OCI-LY7 (cell line): Measurements from ENCODE around the gene SLC22A12. TPM values are rescaled to one million over a fixed set of nuclear protein-coding genes. Genes with fewer than 3 reads are reported as not detected.

Source experiments
- BruUV-seq: library from RNA; stranded (reverse); fragments of 400-500 nt; replicated peaks from 2 replicates; lab custom pipeline; 2021; lab: Mats Ljungman, UMichigan
- CTCF ChIA-PET: fragments of 300-600 bp; sonication (Branson Sonifier 250); formaldehyde crosslinking; loops from one replicate; lab custom pipeline; 2022; ENCODE audit warnings: antibody characterized with exemption; ENCODE audit not compliant: unreplicated experiment; lab: Charles Lee
- POLR2A ChIA-PET: fragments of 300-600 bp; sonication (Branson Sonifier 250); formaldehyde crosslinking; loops from one replicate; lab custom pipeline; 2022; ENCODE audit warnings: antibody characterized with exemption; lab: Charles Lee
- DNase-seq: peaks from one replicate; pipeline ENCODE4 v3.0.0-alpha.2; 2015; ENCODE audit warnings: low spot score
- H2AFZ ChIP-seq: fragments of 200-600 bp; sonication (generic), shearing (Covaris generic); 2 replicates; pipeline ENCODE4 v1.6.1; 2014; ENCODE audit warnings: mild to moderate bottlenecking, antibody characterized with exemption, low read length, moderate library complexity
- H3K27ac ChIP-seq: fragments of 200-600 bp; sonication (generic); 2 replicates; pipeline ENCODE4 v1.5.1; 2014; ENCODE audit warnings: mixed run types, low read depth, mild to moderate bottlenecking, moderate library complexity, low read length, inconsistent platforms; ENCODE audit not compliant: poor library complexity, severe bottlenecking
- H3K36me3 ChIP-seq: fragments of 200-600 bp; sonication (generic); 2 replicates; pipeline ENCODE4 v1.6.1; 2014; ENCODE audit warnings: mild to moderate bottlenecking, antibody characterized with exemption, low read length, moderate library complexity, mixed read lengths; ENCODE audit not compliant: insufficient read depth
- H3K4me1 ChIP-seq: fragments of 200-600 bp; sonication (generic); 2 replicates; pipeline ENCODE4 v1.5.1; 2014; ENCODE audit warnings: mild to moderate bottlenecking, low read length; ENCODE audit not compliant: insufficient read depth, poor library complexity, severe bottlenecking
- H3K4me2 ChIP-seq: fragments of 200-600 bp; sonication (generic); 2 replicates; pipeline ENCODE4 v1.6.1; 2014; ENCODE audit warnings: mild to moderate bottlenecking, low read length
- H3K4me3 ChIP-seq: fragments of 200-600 bp; sonication (generic); 2 replicates; pipeline ENCODE4 v1.5.1; 2014; ENCODE audit warnings: mild to moderate bottlenecking, low read depth, low read length; ENCODE audit not compliant: poor library complexity, severe bottlenecking
- H3K79me2 ChIP-seq: fragments of 200-600 bp; sonication (generic); 2 replicates; pipeline ENCODE4 v1.6.1; 2016; ENCODE audit warnings: low read depth, mild to moderate bottlenecking, low read length, moderate library complexity, mixed read lengths; ENCODE audit not compliant: insufficient read depth
- H3K9me2 ChIP-seq: fragments of 200-600 bp; sonication (generic); 2 replicates; pipeline ENCODE4 v1.6.1; 2016; ENCODE audit warnings: mild to moderate bottlenecking, low read length, mixed read lengths; ENCODE audit not compliant: insufficient read depth
- H3K9me3 ChIP-seq: fragments of 200-600 bp; sonication (generic); 2 replicates; pipeline ENCODE4 v1.6.1; 2014; ENCODE audit warnings: mild to moderate bottlenecking, mixed run types, low read length, mixed read lengths
- H4K20me1 ChIP-seq: fragments of 200-600 bp; sonication (generic); 2 replicates; pipeline ENCODE4 v1.6.1; 2014; ENCODE audit warnings: mild to moderate bottlenecking, antibody characterized with exemption, low read length, moderate library complexity, mixed read lengths; ENCODE audit not compliant: insufficient read depth
- EZH2phosphoT487 ChIP-seq: fragments of 200-600 bp; sonication (generic); IDR thresholded peaks from 2 replicates; pipeline ENCODE4 v1.6.1; 2018; ENCODE audit warnings: low read depth, borderline replicate concordance, mild to moderate bottlenecking, mixed run types, antibody characterized with exemption, low read length, moderate library complexity, mixed read lengths
- intact Hi-C: fragments of 100-400 bp; cut with micrococcal nuclease; formaldehyde crosslinking; loops from one replicate; pipeline ENCODE4 v1.10.0; 2022; ENCODE audit not compliant: unreplicated experiment
- total RNA-seq, 2 experiments: library from RNA; depleted of rRNA in 1 of 2; stranded (reverse); fragments of >200 nt in 1 of 2; shearing (Covaris generic) in 1 of 2; gene quantifications; 2 replicates each; pipeline ENCODE4 v1.2.3, GENCODE V29; 2014 to 2022
- TF ChIP-seq, protein P1 (sequence below): fragments of 200-600 bp; sonication (generic); conservative IDR thresholded peaks from 2 replicates; pipeline ENCODE4 v1.5.1; 2014; ENCODE audit warnings: mild to moderate bottlenecking, antibody characterized with exemption, low read length, moderate library complexity, mixed read lengths

SLC22A12 gene
- total RNA-seq, 2 experiments from 2014 or later = not detected

DNA sequence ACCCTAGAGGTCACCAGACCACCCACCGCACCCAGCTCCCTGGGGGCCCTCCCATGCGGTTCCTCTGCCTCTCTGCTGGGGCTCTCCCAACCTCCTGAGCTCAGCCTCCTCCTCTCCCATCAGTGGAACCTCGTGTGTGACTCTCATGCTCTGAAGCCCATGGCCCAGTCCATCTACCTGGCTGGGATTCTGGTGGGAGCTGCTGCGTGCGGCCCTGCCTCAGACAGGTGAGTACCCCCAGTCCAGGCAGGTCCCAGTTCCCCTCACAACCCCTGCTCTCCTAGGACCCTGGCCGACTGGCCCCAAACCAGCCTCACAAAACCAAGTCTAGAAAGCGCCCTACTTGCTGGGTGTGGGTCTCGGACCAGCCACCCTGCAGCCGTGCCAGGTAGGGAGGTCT lies 1.6 kb downstream of the SLC22A12 start:
- Histone ChIP-seq H3K4me2 (no peak overlapping the region), H3K79me2 (no peaks in the 10 kb centered on the region), H3K9me3 (no peaks in the 10 kb centered on the region), H4K20me1 (no peaks in the 10 kb centered on the region), H2AFZ (no peak overlapping the region), H3K36me3 (no peaks in the 10 kb centered on the region), H3K27ac (no peak overlapping the region), H3K4me1 (no peaks in the 10 kb centered on the region), H3K4me3 (no peak overlapping the region), H3K9me2 (no peaks in the 10 kb centered on the region)
- DNase-seq = no peak
- ChIA-PET POLR2A (no interaction called here), CTCF (no interaction called here)
- BruUV-seq = no TSS peak
- TF ChIP-seq, protein P1, sequence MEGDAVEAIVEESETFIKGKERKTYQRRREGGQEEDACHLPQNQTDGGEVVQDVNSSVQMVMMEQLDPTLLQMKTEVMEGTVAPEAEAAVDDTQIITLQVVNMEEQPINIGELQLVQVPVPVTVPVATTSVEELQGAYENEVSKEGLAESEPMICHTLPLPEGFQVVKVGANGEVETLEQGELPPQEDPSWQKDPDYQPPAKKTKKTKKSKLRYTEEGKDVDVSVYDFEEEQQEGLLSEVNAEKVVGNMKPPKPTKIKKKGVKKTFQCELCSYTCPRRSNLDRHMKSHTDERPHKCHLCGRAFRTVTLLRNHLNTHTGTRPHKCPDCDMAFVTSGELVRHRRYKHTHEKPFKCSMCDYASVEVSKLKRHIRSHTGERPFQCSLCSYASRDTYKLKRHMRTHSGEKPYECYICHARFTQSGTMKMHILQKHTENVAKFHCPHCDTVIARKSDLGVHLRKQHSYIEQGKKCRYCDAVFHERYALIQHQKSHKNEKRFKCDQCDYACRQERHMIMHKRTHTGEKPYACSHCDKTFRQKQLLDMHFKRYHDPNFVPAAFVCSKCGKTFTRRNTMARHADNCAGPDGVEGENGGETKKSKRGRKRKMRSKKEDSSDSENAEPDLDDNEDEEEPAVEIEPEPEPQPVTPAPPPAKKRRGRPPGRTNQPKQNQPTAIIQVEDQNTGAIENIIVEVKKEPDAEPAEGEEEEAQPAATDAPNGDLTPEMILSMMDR = no peak
- no peak for TF ChIP-seq EZH2phosphoT487
- intact Hi-C loops = no loop called here

DNA sequence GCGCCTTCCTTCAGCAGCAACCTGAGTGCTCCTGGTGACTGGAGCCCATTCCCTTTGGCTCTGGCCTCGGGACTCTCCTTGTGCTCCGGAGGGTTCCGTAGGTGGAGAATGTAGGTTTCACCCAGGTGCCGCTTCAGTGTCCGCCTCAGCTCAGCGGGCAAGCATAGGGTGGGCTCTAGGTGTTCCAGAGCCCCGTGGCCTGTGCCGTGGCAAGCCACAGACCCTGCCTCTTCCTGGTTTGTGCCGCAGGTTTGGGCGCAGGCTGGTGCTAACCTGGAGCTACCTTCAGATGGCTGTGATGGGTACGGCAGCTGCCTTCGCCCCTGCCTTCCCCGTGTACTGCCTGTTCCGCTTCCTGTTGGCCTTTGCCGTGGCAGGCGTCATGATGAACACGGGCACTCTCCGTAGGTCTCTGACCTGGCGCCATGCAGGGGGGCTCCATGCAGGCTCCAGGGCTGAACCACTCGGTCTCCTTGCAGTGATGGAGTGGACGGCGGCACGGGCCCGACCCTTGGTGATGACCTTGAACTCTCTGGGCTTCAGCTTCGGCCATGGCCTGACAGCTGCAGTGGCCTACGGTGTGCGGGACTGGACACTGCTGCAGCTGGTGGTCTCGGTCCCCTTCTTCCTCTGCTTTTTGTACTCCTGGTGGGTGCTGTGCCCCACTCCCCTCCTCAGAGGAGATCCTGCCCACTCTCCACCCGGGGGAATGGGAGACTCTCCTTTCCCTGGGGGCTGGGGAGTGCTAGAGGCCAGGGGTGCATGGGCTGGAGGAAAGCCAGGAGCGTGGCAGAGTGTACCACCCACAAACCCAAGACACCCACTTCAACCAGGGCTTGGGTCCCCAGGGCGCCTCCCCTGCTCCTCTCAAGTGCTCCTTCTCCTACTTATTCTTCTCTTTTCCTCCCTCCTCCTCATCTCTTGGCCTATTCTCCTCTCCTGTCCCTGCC lies 2.4 kb downstream of the SLC22A12 start:
- ChIA-PET CTCF (no interaction called here), POLR2A (no interaction called here)
- no peaks in the 10 kb centered on the region for H3K79me2 ChIP-seq
- H3K27ac ChIP-seq = no peak overlapping the region
- no peak for DNase-seq
- no TSS peak for BruUV-seq
- no peak for TF ChIP-seq EZH2phosphoT487
- TF ChIP-seq, protein P1 = no peak
- H2AFZ ChIP-seq = no peak overlapping the region
- intact Hi-C loops = no loop called here
- H3K9me3 ChIP-seq = no peaks in the 10 kb centered on the region
- no peak overlapping the region for H3K4me2 ChIP-seq
- no peaks in the 10 kb centered on the region for H3K36me3 ChIP-seq
- H3K9me2 ChIP-seq = no peaks in the 10 kb centered on the region
- no peak overlapping the region for H3K4me3 ChIP-seq
- no peaks in the 10 kb centered on the region for H3K4me1 ChIP-seq
- H4K20me1 ChIP-seq = no peaks in the 10 kb centered on the region
